SK-N-SH treated with all-trans-retinoic acid at 6 μM for 48 hours (cell line): ENCODE measurements around the gene SNCB.

ENCODE experiments used
- ATAC-seq: fragments of 200-7000 bp; cut with Tn5 transposase; 3 replicates; pipeline ENCODE4 v1.9.1; 2020; ENCODE audit warnings: mild to moderate bottlenecking, moderate library complexity
- ARNTL ChIP-seq: fragments of 450-650 bp; formaldehyde crosslinking; IDR thresholded peaks from 2 replicates; pipeline ENCODE4 v1.5.0; 2020; ENCODE audit warnings: low read depth, mild to moderate bottlenecking, moderate library complexity, borderline replicate concordance
- CSDC2 ChIP-seq: fragments of 250-450 bp; sonication (Bioruptor Pico); IDR thresholded peaks from 2 replicates; pipeline ENCODE4 v1.5.0; 2020; ENCODE audit warnings: mild to moderate bottlenecking, moderate library complexity
- ESRRG ChIP-seq: fragments of 250-450 bp; sonication (Bioruptor Pico); IDR thresholded peaks from 2 replicates; pipeline ENCODE4 v1.6.1; 2021; ENCODE audit warnings: mild to moderate bottlenecking
- ISL1 ChIP-seq: fragments of 250-450 bp; sonication (Bioruptor Pico); IDR thresholded peaks from 2 replicates; pipeline ENCODE4 v2.1.2; 2022; ENCODE audit warnings: mild to moderate bottlenecking, moderate library complexity
- OSR1 ChIP-seq: fragments of 250-450 bp; sonication (Bioruptor Pico); IDR thresholded peaks from 2 replicates; pipeline ENCODE4 v1.8.0; 2022; ENCODE audit warnings: moderate library complexity, mild to moderate bottlenecking, inconsistent platforms
- PPARA ChIP-seq: fragments of 250-450 bp; sonication (Bioruptor Pico); IDR thresholded peaks from 2 replicates; pipeline ENCODE4 v1.5.0; 2020; ENCODE audit warnings: mild to moderate bottlenecking, borderline replicate concordance
- RARB ChIP-seq: fragments of 250-450 bp; sonication (Bioruptor Pico); IDR thresholded peaks from 2 replicates; pipeline ENCODE4 v1.8.0; 2021; ENCODE audit warnings: mild to moderate bottlenecking, moderate library complexity
- SNAI2 ChIP-seq: fragments of 250-450 bp; sonication (Bioruptor Pico); IDR thresholded peaks from 2 replicates; pipeline ENCODE4 v1.5.0; 2020; ENCODE audit warnings: mild to moderate bottlenecking, moderate library complexity
- TCF4 ChIP-seq: fragments of 250-450 bp; sonication (Bioruptor Pico); IDR thresholded peaks from 2 replicates; pipeline ENCODE4 v1.8.0; 2021; ENCODE audit warnings: mild to moderate bottlenecking, moderate library complexity, borderline replicate concordance
- TOX ChIP-seq: fragments of 250-450 bp; sonication (Bioruptor Pico); IDR thresholded peaks from 2 replicates; pipeline ENCODE4 v1.8.0; 2021; ENCODE audit warnings: mild to moderate bottlenecking, moderate library complexity, borderline replicate concordance
- ZC3H10 ChIP-seq: fragments of 250-450 bp; sonication (Bioruptor Pico); IDR thresholded peaks from 2 replicates; pipeline ENCODE4 v1.5.1; 2021; ENCODE audit warnings: mild to moderate bottlenecking, moderate library complexity
- ZFP3 ChIP-seq: fragments of 250-450 bp; sonication (Bioruptor Pico); IDR thresholded peaks from 2 replicates; pipeline ENCODE4 v1.5.0; 2020; ENCODE audit warnings: mild to moderate bottlenecking, moderate library complexity
- ZFP30 ChIP-seq: fragments of 450-650 bp; formaldehyde crosslinking; IDR thresholded peaks from 2 replicates; pipeline ENCODE4 v1.5.0; 2022; ENCODE audit warnings: mild to moderate bottlenecking, moderate library complexity
- ZNF565 ChIP-seq: fragments of 450-650 bp; formaldehyde crosslinking; conservative IDR thresholded peaks from 2 replicates; pipeline ENCODE4 v1.5.0; 2020; ENCODE audit warnings: low read depth, mild to moderate bottlenecking, moderate library complexity
- ZNF70 ChIP-seq: fragments of 450-650 bp; formaldehyde crosslinking; IDR thresholded peaks from 2 replicates; pipeline ENCODE4 v1.5.0; 2020; ENCODE audit warnings: mild to moderate bottlenecking, moderate library complexity
- ZNF8 ChIP-seq: fragments of 450-650 bp; formaldehyde crosslinking; IDR thresholded peaks from 2 replicates; pipeline ENCODE4 v1.5.0; 2020; ENCODE audit warnings: mild to moderate bottlenecking, moderate library complexity
- TF ChIP-seq, protein P1 (sequence below): fragments of 250-450 bp; sonication (Bioruptor Pico); IDR thresholded peaks from 2 replicates; pipeline ENCODE4 v1.8.0; 2021; ENCODE audit warnings: low read depth, mild to moderate bottlenecking, moderate library complexity, borderline replicate concordance
- TF ChIP-seq, protein P2 (sequence below): fragments of 250-450 bp; sonication (Bioruptor Pico); IDR thresholded peaks from 2 replicates; pipeline ENCODE4 v1.5.1; 2021; ENCODE audit warnings: mild to moderate bottlenecking, moderate library complexity
- TF ChIP-seq, protein P3 (sequence below): fragments of 250-450 bp; sonication (Bioruptor Pico); IDR thresholded peaks from 2 replicates; pipeline ENCODE4 v1.5.1; 2020; ENCODE audit warnings: low read depth, mild to moderate bottlenecking, moderate library complexity
- TF ChIP-seq, protein P4 (sequence below): fragments of 250-450 bp; sonication (Bioruptor Pico); IDR thresholded peaks from 2 replicates; pipeline ENCODE4 v1.5.0; 2020; ENCODE audit warnings: mild to moderate bottlenecking, moderate library complexity

The SNCB gene

DNA sequence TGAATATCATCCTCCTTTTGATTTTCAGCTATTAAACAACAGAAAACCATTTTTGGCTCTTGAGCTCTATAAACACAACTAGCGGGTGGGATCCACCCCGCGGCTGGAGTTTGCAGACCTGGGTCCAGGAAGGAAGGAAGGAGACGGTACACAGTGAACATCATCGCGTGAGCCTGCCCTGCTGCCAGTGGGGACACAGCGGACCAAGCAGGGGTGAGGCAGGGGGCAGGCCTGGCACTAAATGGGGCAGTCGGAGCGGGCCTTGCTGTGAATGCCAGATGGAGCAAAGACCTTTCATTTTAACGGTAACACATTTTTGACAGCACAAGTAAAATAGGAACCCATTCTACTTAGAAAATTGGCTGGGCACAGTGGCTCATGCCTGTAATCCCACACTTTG is 31.3 kb upstream of the SNCB start:
- ATAC-seq: no peak
- TF ChIP-seq ARNTL (CRISPR knock-in tag) (no peak), ISL1 (CRISPR knock-in tag) (no peak), OSR1 (CRISPR knock-in tag) (no peak)
- TF ChIP-seq, all 23 proteins: peak for 0

DNA sequence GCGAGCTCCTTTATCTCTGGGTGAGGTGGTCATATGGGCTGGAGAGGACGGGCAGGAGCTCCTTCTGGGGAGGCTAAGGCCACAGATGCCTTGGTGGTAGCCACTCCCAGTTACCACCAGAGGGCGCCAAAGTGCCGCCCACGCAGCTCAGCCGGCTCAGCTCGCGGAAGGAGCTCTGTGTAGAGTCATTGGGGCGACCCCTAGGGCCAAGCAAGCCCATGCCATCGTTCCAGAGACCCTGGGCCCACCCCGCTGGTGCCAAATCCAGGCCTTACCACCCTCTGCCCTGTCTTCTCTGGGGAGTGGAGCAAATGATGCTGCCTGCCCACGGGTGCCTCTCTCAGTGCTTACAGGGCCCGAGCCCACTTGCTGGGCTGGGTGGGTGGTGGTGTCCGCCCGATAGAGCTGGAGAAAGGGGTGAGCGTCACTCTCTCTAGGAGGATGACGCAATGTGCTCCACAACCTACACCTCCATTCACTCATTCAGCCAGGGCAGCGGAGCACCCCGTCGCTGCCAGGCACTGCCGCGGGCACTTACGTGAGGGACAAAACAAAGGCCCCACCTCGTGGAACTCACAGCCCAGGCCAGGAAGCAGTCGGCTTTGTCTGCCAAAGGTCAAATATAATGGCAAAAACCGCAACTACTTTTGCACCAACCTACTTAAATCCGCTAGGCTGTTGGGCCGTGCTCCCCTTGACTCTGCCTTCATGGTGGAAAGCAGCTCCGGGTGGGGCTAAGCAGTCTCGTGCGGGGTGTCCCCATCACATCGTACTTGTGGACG is 30.7 kb upstream of the SNCB start:
- 0 out of 2 replicates have a peak, but pooled peaks have one; percentile 35 for TF ChIP-seq ZFP3 (CRISPR knock-in tag)
- TF ChIP-seq TOX (CRISPR knock-in tag): no peak
- ATAC-seq: peak; percentile 93

DNA sequence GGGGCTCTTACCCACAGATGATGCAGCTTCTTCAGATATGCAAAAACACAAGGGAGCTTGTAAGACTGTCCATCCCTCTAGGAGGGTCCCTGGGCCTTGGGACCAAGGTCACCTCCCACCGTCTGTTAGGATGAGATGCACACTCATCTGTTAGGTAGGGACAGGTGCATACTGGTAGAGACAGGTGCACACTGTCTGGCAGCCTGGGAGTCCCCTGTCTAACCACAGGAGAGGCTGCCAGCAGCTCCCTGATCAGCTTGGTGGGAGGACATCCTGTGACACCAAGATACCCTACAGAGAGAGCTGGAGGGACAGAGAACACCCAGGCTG is 30.2 kb upstream of the SNCB start:
- no peak for TF ChIP-seq ESRRG (CRISPR knock-in tag)
- TF ChIP-seq PPARA (CRISPR knock-in tag): no peak
- TF ChIP-seq CSDC2 (CRISPR knock-in tag): no peak
- TF ChIP-seq TCF4 (CRISPR knock-in tag): no peak
- TF ChIP-seq, protein P1, sequence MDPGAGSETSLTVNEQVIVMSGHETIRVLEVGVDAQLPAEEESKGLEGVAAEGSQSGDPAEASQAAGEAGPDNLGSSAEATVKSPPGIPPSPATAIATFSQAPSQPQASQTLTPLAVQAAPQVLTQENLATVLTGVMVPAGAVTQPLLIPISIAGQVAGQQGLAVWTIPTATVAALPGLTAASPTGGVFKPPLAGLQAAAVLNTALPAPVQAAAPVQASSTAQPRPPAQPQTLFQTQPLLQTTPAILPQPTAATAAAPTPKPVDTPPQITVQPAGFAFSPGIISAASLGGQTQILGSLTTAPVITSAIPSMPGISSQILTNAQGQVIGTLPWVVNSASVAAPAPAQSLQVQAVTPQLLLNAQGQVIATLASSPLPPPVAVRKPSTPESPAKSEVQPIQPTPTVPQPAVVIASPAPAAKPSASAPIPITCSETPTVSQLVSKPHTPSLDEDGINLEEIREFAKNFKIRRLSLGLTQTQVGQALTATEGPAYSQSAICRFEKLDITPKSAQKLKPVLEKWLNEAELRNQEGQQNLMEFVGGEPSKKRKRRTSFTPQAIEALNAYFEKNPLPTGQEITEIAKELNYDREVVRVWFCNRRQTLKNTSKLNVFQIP (CRISPR knock-in tag): no peak
- TF ChIP-seq, protein P2, sequence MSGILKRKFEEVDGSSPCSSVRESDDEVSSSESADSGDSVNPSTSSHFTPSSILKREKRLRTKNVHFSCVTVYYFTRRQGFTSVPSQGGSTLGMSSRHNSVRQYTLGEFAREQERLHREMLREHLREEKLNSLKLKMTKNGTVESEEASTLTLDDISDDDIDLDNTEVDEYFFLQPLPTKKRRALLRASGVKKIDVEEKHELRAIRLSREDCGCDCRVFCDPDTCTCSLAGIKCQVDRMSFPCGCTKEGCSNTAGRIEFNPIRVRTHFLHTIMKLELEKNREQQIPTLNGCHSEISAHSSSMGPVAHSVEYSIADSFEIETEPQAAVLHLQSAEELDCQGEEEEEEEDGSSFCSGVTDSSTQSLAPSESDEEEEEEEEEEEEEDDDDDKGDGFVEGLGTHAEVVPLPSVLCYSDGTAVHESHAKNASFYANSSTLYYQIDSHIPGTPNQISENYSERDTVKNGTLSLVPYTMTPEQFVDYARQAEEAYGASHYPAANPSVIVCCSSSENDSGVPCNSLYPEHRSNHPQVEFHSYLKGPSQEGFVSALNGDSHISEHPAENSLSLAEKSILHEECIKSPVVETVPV (CRISPR knock-in tag): no peak
- TF ChIP-seq ZNF565 (CRISPR knock-in tag): no peak
- TF ChIP-seq ZC3H10 (CRISPR knock-in tag): no peak
- no peak for TF ChIP-seq OSR1 (CRISPR knock-in tag)
- TF ChIP-seq RARB (CRISPR knock-in tag): no peak
- TF ChIP-seq TOX (CRISPR knock-in tag): no peak
- peak; percentile 18 for ATAC-seq

DNA sequence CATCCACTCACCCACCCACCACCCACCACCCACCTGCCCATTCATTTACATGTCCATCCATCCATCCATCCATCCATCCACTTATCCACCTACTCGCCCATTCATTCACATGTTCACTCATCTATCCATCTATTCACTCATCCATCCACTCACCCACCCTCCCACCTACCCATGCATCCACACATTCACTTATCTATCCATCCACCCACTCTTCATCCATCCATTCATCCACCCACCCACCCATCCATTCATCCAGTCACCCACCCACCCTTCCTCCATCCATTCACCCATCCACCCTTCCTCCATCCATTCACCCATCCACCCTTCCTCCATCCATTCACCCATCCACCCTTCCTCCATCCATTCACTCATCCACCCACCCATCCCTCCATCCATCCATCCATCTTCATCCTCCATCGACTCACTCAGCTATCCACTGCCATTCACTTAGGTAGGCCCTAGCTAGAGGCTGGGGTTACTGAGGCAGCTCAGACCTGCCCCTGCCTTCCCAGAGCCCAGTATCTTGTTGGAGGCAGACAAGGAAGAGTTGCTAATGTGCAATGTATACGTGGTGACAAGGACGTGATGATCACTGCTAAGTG is 29.6 kb upstream of the SNCB start:
- TF ChIP-seq OSR1 (CRISPR knock-in tag) (no peak), ZNF70 (no peak), ZNF565 (CRISPR knock-in tag) (no peak), ISL1 (CRISPR knock-in tag) (no peak), ZFP30 (CRISPR knock-in tag) (no peak), ESRRG (CRISPR knock-in tag) (no peak), CSDC2 (CRISPR knock-in tag) (no peak), SNAI2 (no peak), ZFP3 (CRISPR knock-in tag) (no peak), ARNTL (CRISPR knock-in tag) (no peak), ZC3H10 (CRISPR knock-in tag) (no peak), TOX (CRISPR knock-in tag) (no peak), ZNF8 (CRISPR knock-in tag) (no peak)
- TF ChIP-seq, protein P3, sequence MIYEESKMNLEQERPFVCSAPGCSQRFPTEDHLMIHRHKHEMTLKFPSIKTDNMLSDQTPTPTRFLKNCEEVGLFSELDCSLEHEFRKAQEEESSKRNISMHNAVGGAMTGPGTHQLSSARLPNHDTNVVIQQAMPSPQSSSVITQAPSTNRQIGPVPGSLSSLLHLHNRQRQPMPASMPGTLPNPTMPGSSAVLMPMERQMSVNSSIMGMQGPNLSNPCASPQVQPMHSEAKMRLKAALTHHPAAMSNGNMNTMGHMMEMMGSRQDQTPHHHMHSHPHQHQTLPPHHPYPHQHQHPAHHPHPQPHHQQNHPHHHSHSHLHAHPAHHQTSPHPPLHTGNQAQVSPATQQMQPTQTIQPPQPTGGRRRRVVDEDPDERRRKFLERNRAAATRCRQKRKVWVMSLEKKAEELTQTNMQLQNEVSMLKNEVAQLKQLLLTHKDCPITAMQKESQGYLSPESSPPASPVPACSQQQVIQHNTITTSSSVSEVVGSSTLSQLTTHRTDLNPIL (CRISPR knock-in tag): no peak
- TF ChIP-seq, protein P4, sequence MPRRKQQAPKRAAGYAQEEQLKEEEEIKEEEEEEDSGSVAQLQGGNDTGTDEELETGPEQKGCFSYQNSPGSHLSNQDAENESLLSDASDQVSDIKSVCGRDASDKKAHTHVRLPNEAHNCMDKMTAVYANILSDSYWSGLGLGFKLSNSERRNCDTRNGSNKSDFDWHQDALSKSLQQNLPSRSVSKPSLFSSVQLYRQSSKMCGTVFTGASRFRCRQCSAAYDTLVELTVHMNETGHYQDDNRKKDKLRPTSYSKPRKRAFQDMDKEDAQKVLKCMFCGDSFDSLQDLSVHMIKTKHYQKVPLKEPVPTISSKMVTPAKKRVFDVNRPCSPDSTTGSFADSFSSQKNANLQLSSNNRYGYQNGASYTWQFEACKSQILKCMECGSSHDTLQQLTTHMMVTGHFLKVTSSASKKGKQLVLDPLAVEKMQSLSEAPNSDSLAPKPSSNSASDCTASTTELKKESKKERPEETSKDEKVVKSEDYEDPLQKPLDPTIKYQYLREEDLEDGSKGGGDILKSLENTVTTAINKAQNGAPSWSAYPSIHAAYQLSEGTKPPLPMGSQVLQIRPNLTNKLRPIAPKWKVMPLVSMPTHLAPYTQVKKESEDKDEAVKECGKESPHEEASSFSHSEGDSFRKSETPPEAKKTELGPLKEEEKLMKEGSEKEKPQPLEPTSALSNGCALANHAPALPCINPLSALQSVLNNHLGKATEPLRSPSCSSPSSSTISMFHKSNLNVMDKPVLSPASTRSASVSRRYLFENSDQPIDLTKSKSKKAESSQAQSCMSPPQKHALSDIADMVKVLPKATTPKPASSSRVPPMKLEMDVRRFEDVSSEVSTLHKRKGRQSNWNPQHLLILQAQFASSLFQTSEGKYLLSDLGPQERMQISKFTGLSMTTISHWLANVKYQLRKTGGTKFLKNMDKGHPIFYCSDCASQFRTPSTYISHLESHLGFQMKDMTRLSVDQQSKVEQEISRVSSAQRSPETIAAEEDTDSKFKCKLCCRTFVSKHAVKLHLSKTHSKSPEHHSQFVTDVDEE: no peak
- ATAC-seq: no peak
